ENCODE measurements around the gene PLEKHD1. TPM values are rescaled to one million over a fixed set of nuclear protein-coding genes. Genes with fewer than 3 reads are reported as not detected.

PLEKHD1 gene
- total RNA-seq, 1 experiment from 2014 or later = 1.2 TPM

GRCh38 chr14:69529563-69529962 lies 45.0 kb downstream of the PLEKHD1 start:
- H3K27me3 ChIP-seq (ENCODE audit: insufficient read depth, low read length) = no peaks in the 10 kb centered on the region
- no peak overlapping the region for H3K27ac ChIP-seq (ENCODE audit: low read depth, low read length)
- DNase-seq (ENCODE audit: low read depth, low spot score) (no peak), ATAC-seq (no peak)
- H3K4me2 ChIP-seq (ENCODE audit: low read length) = no peak overlapping the region
- peaks cover 0 to 10% of the 10 kb centered on the region in 2 experiments; a peak in 2 of 4 replicates for H3K4me1 ChIP-seq (ENCODE audit: control insufficient read depth in 1 of 2, insufficient read depth in 2 of 2, low read length in 2 of 2)
- no peak overlapping the region for H3K4me3 ChIP-seq (replicated peaks in 1 of 2; ENCODE audit: low read depth in 1 of 2, low read length in 2 of 2)
- H3K79me2 ChIP-seq (ENCODE audit: insufficient read depth, low read length) = no peaks in the 10 kb centered on the region
- H2AFZ ChIP-seq (ENCODE audit: low read depth, low read length, poor library complexity, severe bottlenecking) = no peak overlapping the region
- no peaks in the 10 kb centered on the region for H3K36me3 ChIP-seq (ENCODE audit: control insufficient read depth in 1 of 2, insufficient read depth in 2 of 2, low read length in 2 of 2)
- ChIA-PET CTCF (no interaction called here), RAD21 (ENCODE audit: low non-redundant PET in 1 of 2, low total read pairs in 2 of 2, uncharacterized antibody in 2 of 2, unreplicated experiment in 2 of 2) (no interaction called here), POLR2A (no interaction called here)
- no peaks in the 10 kb centered on the region for H4K20me1 ChIP-seq (ENCODE audit: insufficient read depth)
- intact Hi-C loops (cut with micrococcal nuclease) = no loop called here
- no peaks in the 10 kb centered on the region for H3K9me3 ChIP-seq (ENCODE audit: control insufficient read depth in 1 of 2, insufficient read depth in 1 of 2, low read depth in 1 of 2, low read length in 2 of 2)
- no TSS peak for BruUV-seq (replicated peaks)
- TF ChIP-seq ATF3 (IDR thresholded peaks at IDR 0.05) = no peak
- TF ChIP-seq CTCF (IDR thresholded peaks at IDR 0.05 in 2 of 3, conservative IDR thresholded peaks at IDR 0.05 in 1 of 3; ENCODE audit: borderline replicate concordance in 1 of 3, insufficient read depth in 1 of 3, low read depth in 2 of 3, low read length in 2 of 3) = no peak
- no peak for TF ChIP-seq POLR2AphosphoS5 (IDR thresholded peaks at IDR 0.05; ENCODE audit: low read depth, low read length)
- TF ChIP-seq JUND (IDR thresholded peaks at IDR 0.05) = no peak
- no peak for TF ChIP-seq FOSL1 (IDR thresholded peaks at IDR 0.05; ENCODE audit: low read depth)
- TF ChIP-seq ELF1 (IDR thresholded peaks at IDR 0.05; ENCODE audit: borderline replicate concordance, low read depth) = no peak
- TF ChIP-seq CEBPB (IDR thresholded peaks at IDR 0.05; ENCODE audit: low read depth) = no peak
- TF ChIP-seq SP1 (IDR thresholded peaks at IDR 0.05; ENCODE audit: low read depth) = no peak
- no peak for TF ChIP-seq POLR2A (IDR thresholded peaks at IDR 0.05; ENCODE audit: borderline replicate concordance, extremely low read depth, insufficient read depth, insufficient read length)
- no peak for TF ChIP-seq YY1 (IDR thresholded peaks at IDR 0.05; ENCODE audit: extremely low read depth, insufficient replicate concordance, low read depth, low read length)
- no peak for TF ChIP-seq RAD21 (IDR thresholded peaks at IDR 0.05; ENCODE audit: low read depth)
- TF ChIP-seq ZFX (IDR thresholded peaks at IDR 0.05) = no peak
- no peak for TF ChIP-seq ZBTB33 (IDR thresholded peaks at IDR 0.05; ENCODE audit: extremely low read depth, insufficient replicate concordance, low read length)
- no peak for TF ChIP-seq ZNF274 (IDR thresholded peaks at IDR 0.05; ENCODE audit: low read depth, low read length)
- TF ChIP-seq MAX (IDR thresholded peaks at IDR 0.05) = no peak
- no peak overlapping the region for H3K9ac ChIP-seq (ENCODE audit: low read length)
- H3K9me2 ChIP-seq (ENCODE audit: insufficient read depth) = no peaks in the 10 kb centered on the region

All from HCT116 (cell line).